RWPE2 (cell line): ENCODE data around the gene RNF183.

Experiments used
- ATAC-seq: fragments of 200-7000 bp; cut with Tn5 transposase; 3 replicates; pipeline ENCODE4 v1.9.1; 2021; ENCODE audit warnings: low read depth
- DNase-seq: peaks from one replicate; pipeline ENCODE4 v3.0.0-alpha.2; 2020; ENCODE audit warnings: low spot score
- H3K27ac ChIP-seq: fragments of 450-650 bp; 2 replicates; pipeline ENCODE4 v1.5.1; 2017; ENCODE audit warnings: mild to moderate bottlenecking; ENCODE audit not compliant: poor library complexity, severe bottlenecking
- H3K27me3 ChIP-seq: fragments of 250-450 bp; sonication (Bioruptor Pico); 2 replicates; pipeline ENCODE4 v1.5.1; 2021; ENCODE audit warnings: mild to moderate bottlenecking, moderate library complexity; ENCODE audit not compliant: insufficient read depth, poor library complexity, severe bottlenecking
- H3K36me3 ChIP-seq: fragments of 250-450 bp; sonication (Bioruptor Pico); 2 replicates; pipeline ENCODE4 v1.5.1; 2020; ENCODE audit warnings: low read depth, mild to moderate bottlenecking, moderate library complexity
- H3K4me1 ChIP-seq: fragments of 250-450 bp; sonication (Bioruptor Pico); 2 replicates; pipeline ENCODE4 v1.5.1; 2021; ENCODE audit warnings: mild to moderate bottlenecking, moderate library complexity; ENCODE audit not compliant: insufficient read depth, poor library complexity, severe bottlenecking
- H3K4me3 ChIP-seq: fragments of 250-450 bp; sonication (Bioruptor Pico); 2 replicates; pipeline ENCODE4 v1.5.1; 2021; ENCODE audit warnings: mild to moderate bottlenecking, moderate library complexity; ENCODE audit not compliant: severe bottlenecking
- H3K9me3 ChIP-seq: fragments of 250-450 bp; sonication (Bioruptor Pico); 2 replicates; pipeline ENCODE4 v1.5.1; 2021; ENCODE audit warnings: mild to moderate bottlenecking, moderate library complexity; ENCODE audit not compliant: severe bottlenecking
- TF ChIP-seq, protein P1 (sequence below): fragments of 450-650 bp; IDR thresholded peaks from one replicate; pipeline ENCODE4 v1.5.1; 2017; ENCODE audit warnings: mild to moderate bottlenecking, moderate library complexity; ENCODE audit not compliant: poor library complexity, severe bottlenecking

RNF183 gene

DNA sequence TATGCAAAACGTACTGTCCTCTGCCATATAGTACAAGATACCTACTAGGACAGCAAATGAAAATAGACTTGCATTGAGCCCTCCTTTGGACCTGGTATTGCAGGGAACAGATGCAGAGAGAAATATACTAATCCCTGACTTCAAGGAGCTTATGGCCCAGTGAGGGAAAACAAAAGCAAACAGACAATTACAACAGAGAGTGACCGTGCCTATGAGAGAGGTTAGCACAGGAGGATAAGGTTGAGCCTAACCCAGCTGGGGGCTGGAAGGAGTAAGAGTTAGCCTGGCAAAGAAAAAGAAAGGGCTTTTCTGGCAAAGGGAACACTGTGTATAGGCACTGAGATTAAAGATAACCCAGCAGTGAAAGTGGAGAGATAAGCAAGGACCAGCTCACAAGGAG is 33.3 kb downstream of the RNF183 start:
- no peak for ATAC-seq
- no peaks in the 10 kb centered on the region for H3K9me3 ChIP-seq
- no peaks in the 10 kb centered on the region for H3K27me3 ChIP-seq
- H3K4me1 ChIP-seq, result peaks cover 5% of the 10 kb centered on the region
- H3K4me3 ChIP-seq, result no peak overlapping the region
- H3K27ac ChIP-seq, result no peak overlapping the region
- DNase-seq, result no peak
- TF ChIP-seq, protein P1, sequence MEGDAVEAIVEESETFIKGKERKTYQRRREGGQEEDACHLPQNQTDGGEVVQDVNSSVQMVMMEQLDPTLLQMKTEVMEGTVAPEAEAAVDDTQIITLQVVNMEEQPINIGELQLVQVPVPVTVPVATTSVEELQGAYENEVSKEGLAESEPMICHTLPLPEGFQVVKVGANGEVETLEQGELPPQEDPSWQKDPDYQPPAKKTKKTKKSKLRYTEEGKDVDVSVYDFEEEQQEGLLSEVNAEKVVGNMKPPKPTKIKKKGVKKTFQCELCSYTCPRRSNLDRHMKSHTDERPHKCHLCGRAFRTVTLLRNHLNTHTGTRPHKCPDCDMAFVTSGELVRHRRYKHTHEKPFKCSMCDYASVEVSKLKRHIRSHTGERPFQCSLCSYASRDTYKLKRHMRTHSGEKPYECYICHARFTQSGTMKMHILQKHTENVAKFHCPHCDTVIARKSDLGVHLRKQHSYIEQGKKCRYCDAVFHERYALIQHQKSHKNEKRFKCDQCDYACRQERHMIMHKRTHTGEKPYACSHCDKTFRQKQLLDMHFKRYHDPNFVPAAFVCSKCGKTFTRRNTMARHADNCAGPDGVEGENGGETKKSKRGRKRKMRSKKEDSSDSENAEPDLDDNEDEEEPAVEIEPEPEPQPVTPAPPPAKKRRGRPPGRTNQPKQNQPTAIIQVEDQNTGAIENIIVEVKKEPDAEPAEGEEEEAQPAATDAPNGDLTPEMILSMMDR, result no peak
- peaks cover 65% of the 10 kb centered on the region for H3K36me3 ChIP-seq

DNA sequence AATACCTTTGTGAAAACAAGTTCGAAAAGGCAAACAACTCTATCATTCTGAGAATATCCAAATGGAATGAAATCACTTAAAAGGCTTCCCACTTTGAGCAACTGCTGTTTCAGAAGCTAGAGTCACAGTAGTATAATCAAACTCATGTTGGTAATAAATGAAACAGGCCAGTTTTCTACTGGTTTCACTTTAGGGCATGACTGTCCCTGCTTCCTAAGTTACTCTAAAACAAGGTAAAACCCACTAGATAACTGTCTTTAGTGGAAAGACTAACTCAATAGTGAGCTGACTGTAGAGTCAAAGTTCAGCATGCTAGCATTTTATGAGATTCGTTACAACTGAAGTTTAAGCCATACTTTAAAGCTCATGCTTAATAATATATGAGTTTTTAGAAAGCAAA is 33.8 kb downstream of the RNF183 start:
- Histone ChIP-seq H3K9me3 (no peaks in the 10 kb centered on the region), H3K4me3 (no peak overlapping the region), H3K27ac (no peak overlapping the region), H3K36me3 (peaks cover 65% of the 10 kb centered on the region), H3K4me1 (peaks cover 5% of the 10 kb centered on the region), H3K27me3 (no peaks in the 10 kb centered on the region)
- ATAC-seq (no peak), DNase-seq (no peak)
- TF ChIP-seq, protein P1, result no peak

DNA sequence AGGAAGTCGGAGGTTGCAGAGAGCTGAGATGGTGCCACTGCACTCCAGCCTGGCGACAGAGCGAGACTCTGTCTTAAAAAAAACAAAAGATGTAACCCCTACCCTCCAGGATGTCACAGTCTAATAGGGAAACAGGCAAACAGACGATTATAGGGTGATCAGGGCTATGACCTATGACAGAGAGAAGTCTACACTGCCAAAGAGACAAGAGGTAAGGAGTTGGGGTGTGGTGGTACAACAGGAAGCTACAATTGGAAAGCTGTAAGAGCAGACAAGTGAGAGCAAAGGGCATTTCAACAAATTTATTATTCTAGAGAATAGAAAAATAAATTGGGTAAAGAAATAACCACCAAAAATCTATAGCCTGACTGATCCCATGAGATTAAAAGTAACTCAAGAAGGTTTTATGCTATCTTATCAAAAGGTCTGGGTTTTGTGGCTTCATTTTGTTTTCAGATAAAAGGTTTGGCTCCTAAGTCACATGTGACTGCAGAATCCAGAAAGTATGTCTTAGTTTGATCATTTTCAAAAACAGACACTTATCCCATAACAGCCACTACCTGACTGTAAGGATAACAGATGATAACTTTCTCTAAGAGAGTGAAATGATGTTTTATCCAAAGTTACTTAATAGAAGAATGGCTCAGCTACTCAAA is 35.1 kb downstream of the RNF183 start:
- no peaks in the 10 kb centered on the region for H3K4me1 ChIP-seq
- no peak for ATAC-seq
- H3K27me3 ChIP-seq, result no peaks in the 10 kb centered on the region
- peaks cover 56% of the 10 kb centered on the region for H3K36me3 ChIP-seq
- TF ChIP-seq, protein P1, result no peak
- no peaks in the 10 kb centered on the region for H3K9me3 ChIP-seq
- no peak for DNase-seq
- H3K4me3 ChIP-seq, result no peak overlapping the region
- no peak overlapping the region for H3K27ac ChIP-seq

DNA sequence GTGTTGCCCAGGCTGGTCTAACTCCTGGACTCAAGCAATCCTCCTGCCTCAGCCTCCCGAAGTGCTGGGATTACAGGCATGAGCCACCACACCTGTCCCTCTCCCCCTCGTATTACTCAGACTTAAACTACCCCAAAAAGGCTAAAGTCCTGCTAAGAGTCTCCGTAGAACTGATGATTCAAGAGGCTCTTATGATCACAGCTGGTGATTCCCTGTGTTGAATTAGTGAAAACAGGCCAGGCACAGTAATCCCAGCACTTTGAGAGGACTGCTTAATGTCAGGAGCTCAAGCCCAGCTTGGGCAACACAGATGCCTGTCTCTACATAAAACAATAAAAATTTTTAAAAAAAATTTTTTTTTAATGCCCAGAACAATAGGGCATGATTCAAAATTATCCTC is 37.0 kb downstream of the RNF183 start:
- ATAC-seq (no peak), DNase-seq (no peak)
- H3K27ac ChIP-seq, result no peak overlapping the region
- H3K4me1 ChIP-seq, result no peaks in the 10 kb centered on the region
- H3K9me3 ChIP-seq, result no peaks in the 10 kb centered on the region
- no peak overlapping the region for H3K4me3 ChIP-seq
- TF ChIP-seq, protein P1, result no peak
- no peaks in the 10 kb centered on the region for H3K27me3 ChIP-seq
- peaks cover 44% of the 10 kb centered on the region for H3K36me3 ChIP-seq

DNA sequence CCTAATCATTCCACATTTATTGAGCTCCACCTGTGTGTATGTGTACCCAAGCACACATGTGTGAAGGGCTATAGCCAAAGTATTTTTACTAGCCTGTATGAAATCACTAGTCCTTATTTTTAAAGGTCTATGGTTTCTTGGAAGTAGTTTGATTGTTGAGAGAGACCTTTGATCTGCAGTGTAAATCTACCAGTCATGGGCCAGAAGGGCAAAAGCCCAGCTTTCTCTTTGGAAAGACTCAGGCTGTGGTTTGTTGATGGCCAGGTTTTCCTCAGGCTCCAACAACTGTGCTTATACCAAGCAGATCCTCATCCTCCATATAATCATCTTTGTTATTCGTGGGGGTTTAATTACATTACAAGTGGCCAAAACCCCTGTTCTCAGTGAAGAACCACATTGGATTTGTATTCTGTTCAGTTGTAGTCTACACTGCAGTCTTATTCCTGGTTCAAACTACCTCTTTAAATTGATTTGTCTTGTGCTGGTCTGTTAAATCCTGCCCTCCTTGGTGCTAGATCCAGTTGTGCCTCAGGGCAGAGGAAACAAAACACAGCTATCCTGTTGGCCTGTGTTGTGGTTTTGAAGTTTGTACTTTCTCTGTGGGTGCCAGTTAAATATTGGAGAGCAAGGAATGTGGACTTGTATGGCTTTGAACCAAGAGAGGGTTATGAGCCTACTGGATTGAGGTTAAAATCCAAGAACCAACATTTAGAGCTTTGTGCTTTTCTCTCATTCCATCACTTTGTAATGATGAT is 41.1 kb downstream of the RNF183 start:
- no peak for ATAC-seq
- Histone ChIP-seq H3K27me3 (no peaks in the 10 kb centered on the region), H3K4me1 (no peaks in the 10 kb centered on the region), H3K9me3 (no peaks in the 10 kb centered on the region), H3K36me3 (peaks cover 38% of the 10 kb centered on the region), H3K27ac (no peak overlapping the region), H3K4me3 (no peak overlapping the region)
- TF ChIP-seq, protein P1, result no peak
- no peak for DNase-seq
